HFF-Myc (cell line): ENCODE results near the gene LHFPL2.

ENCODE experiments used
- DNase-seq: peaks from one replicate; pipeline ENCODE4 v3.0.0-alpha.2; 2011; ENCODE audit warnings: low read depth; ENCODE audit errors: extremely low read depth
- H3K4me3 ChIP-seq: replicated peaks from 2 replicates; pipeline ENCODE4 v1.5.1; 2011; ENCODE audit warnings: low read depth, mild to moderate bottlenecking, control low read depth, low read length
- TF ChIP-seq, protein P1 (sequence below): IDR thresholded peaks from 2 replicates; pipeline ENCODE4 v1.5.1; 2012; ENCODE audit warnings: mild to moderate bottlenecking, low read depth, low read length, control low read depth; ENCODE audit errors: missing control alignments

The LHFPL2 gene

DNA sequence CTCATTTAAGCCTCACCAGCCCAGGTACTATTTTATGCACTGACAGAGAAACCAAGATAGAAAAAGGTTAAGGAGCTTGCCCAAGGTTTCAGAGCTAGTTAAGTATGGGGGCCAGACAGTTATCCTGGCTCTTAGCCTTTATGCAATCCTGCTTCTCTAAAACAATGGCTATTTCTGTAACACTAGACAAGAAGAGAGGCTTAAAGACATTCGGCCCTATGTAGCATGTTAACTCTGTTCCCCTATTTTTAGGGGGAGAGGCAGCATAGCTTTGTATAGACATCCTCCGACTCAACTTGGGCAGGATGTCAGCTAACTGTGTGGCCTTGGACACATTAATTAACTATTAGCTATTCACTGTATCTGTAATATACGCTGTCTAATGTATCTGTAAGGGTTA lies 54.6 kb downstream of the LHFPL2 start:
- DNase-seq = no peak
- TF ChIP-seq, protein P1, sequence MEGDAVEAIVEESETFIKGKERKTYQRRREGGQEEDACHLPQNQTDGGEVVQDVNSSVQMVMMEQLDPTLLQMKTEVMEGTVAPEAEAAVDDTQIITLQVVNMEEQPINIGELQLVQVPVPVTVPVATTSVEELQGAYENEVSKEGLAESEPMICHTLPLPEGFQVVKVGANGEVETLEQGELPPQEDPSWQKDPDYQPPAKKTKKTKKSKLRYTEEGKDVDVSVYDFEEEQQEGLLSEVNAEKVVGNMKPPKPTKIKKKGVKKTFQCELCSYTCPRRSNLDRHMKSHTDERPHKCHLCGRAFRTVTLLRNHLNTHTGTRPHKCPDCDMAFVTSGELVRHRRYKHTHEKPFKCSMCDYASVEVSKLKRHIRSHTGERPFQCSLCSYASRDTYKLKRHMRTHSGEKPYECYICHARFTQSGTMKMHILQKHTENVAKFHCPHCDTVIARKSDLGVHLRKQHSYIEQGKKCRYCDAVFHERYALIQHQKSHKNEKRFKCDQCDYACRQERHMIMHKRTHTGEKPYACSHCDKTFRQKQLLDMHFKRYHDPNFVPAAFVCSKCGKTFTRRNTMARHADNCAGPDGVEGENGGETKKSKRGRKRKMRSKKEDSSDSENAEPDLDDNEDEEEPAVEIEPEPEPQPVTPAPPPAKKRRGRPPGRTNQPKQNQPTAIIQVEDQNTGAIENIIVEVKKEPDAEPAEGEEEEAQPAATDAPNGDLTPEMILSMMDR = no peak
- H3K4me3 ChIP-seq = no peak overlapping the region

DNA sequence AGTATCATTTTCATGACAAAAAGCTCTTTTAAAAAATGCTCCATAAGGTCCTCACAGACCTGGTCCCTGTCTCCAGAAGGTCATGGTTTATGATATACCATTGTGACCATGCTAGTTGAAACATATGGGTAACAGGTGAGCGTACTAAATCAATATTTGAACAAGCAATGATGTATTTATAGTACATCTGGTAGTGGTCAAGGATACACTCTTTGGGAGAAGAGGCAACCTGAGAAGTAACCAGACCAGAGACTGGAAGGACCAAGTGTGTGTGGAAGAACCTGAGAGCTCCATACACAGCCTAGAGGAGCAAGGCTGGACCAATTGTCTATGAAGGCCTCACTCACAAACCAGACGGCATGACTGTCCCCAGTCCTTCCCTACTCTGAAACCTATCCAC lies 55.1 kb downstream of the LHFPL2 start:
- DNase-seq = no peak
- no peak overlapping the region for H3K4me3 ChIP-seq
- TF ChIP-seq, protein P1 = no peak

DNA sequence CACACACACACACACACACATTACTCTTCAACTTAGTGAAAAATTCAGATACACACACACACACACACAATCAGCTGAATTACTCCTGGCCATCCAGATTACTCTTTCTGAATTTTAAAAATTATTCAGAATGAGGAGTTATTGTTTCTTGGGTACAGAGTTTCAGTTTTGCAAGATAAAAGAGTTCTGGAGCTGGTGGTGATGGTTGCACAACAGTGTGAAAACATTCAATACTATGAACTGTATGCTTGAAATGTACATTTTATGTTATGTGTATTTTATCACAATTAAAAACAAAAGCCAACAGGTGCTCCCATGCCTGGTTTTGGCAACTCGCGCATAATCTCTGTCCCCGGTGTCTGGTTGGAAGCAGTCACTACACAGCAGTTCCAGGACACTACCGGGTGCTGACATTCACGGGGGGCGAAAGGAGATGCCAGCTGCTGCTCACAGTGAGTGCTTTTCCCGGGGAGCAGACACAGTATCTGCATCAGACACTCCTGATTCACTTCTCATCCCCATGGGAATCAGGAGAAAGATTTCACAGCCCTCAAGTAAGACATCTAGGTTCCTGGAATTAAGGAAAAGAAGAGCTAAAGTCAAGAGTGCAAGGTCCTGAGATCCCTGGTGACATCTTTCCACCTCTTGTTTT lies 55.7 kb downstream of the LHFPL2 start:
- no peak for DNase-seq
- TF ChIP-seq, protein P1 = no peak
- H3K4me3 ChIP-seq = no peak overlapping the region

DNA sequence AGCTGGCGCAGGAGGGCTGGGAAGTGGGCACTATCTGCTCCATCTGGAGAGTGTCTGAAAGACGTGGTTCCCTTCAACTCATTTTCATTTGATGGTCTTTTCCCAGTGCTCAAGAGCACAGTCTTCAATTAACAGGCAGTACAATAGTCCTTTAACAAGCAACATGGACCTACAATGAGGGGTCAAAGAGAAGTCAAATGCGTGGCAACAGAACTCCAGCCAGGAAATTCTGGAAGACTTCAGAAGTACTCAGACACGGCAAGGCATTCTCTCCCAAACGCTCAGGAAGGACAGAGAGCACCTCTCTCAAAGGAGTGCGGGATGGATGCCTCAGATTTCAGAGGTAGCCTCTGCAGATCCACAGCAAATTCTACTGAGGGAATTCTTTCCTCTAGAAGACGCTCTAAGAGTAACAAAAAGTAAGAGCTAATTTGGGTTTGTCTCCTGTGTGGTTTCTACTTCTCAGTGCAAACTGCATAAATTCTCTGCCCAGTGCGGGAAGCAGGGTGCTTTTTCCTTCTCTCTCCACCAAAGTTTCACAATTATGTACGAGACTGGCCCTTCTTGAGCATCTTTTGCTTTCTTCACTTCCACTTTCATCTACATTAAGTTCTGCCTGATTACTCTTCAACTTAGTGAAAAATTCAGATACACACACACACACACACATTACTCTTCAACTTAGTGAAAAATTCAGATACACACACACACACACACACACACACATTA lies 56.4 kb downstream of the LHFPL2 start:
- no peak for DNase-seq
- H3K4me3 ChIP-seq = no peak overlapping the region; the same call in 1 of the 2 replicates
- TF ChIP-seq, protein P1 = no peak

DNA sequence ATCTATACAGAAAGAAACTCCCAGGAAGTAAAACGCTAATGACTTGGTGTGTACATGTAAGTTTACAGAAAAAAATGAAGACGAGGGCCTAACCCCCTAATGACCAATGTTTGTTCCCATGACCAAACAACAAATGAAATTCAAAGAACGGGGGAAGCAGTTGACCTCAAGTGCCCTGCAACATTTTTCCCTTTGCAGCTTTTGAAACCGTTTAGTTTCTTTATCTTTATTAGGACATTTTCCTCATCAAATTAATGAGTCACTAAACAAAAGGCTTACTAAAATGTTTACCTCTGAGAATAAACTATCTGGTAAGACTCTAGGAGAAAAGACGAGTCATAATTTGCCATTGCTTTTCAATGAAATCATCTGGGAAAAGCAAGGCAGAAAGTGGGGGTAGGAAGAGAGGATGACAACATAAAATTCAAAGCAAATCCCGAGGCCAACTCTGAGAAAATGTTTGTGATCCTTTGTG lies 57.4 kb downstream of the LHFPL2 start:
- DNase-seq = no peak
- H3K4me3 ChIP-seq = 0 out of 2 replicates have a peak overlapping the region, but pooled peaks have one; percentile 8
- TF ChIP-seq, protein P1 = no peak

DNA sequence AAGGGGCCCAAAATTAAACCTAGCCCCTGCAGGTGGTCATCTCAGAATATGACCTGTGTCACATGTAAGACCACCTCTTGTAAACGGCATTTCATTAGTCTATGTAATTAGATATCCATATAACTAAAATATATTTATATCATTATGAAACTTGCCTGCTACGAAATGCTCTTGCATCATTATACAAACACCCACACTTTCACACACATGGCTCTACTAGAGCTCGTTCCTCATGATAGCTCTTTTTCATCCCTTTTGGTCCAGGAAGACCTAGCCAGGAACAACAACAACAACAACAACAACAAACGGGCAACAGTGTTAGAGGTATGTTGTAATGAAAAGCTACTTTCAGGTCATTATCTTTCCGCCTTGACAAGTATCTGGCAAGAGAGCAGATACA lies 58.6 kb downstream of the LHFPL2 start:
- H3K4me3 ChIP-seq = no peak overlapping the region
- TF ChIP-seq, protein P1 = no peak
- no peak for DNase-seq

DNA sequence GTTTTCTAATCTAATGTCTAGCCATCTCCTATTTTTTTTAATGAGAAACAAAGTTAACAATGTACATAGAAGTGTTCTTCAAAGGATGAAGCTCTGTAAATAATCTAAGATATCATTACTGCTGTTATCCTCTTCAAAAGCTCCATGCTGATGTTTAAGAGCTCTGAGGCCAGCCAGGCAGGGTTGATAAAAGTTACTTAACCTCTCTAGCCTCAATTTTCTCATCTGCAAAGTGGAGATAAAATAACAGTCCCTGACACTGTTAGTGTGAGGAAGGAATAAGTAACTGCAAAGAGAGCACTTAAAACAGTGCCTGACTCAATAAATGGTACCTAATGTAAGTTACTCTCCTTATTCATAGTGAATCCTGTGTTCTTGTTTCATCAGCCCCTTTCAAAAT lies 60.1 kb downstream of the LHFPL2 start:
- no peak for DNase-seq
- H3K4me3 ChIP-seq = no peak overlapping the region
- TF ChIP-seq, protein P1 = no peak
